RPMI7951 (cell line): Measurements from ENCODE around the gene LIPN. TPM values are rescaled to one million over a fixed set of nuclear protein-coding genes. Genes with fewer than 3 reads are reported as not detected.

ENCODE experiments used
- DNase-seq: peaks from one replicate; pipeline ENCODE4 v3.0.0-alpha.2; 2012; ENCODE audit warnings: low read depth
- total RNA-seq: library from RNA; depleted of rRNA; stranded (reverse); fragments of >200 nt; shearing (Covaris generic); gene quantifications from 2 replicates; pipeline ENCODE4 v1.2.3, GENCODE V29; 2014; rRNA removed

LIPN gene
- total RNA-seq, 1 experiment from 2014 or later: not detected

GRCh38 chr10:88827671-88828070 lies 67.9 kb downstream of the LIPN start:
- DNase-seq: no peak

GRCh38 chr10:88828310-88828709 lies 68.5 kb downstream of the LIPN start:
- DNase-seq: no peak

Other genes with a start within 250 kb of the LIPN start
- 15.7 and 20.8 TPM in 2 replicates for gene RNLS, start 176.7 kb upstream of the LIPN start, total RNA-seq
- under 0.01 and 0.12 TPM in 2 replicates for gene LIPJ, start 173.3 kb upstream of the LIPN start, total RNA-seq
- not detected in 2 replicates for gene LIPF, start 95.6 kb upstream of the LIPN start, total RNA-seq
- not detected in 2 replicates for gene LIPK, start 53.8 kb upstream of the LIPN start, total RNA-seq
- not detected in 2 replicates for gene LIPM, start 42.7 kb downstream of the LIPN start, total RNA-seq
- gene ANKRD22, start 91.8 kb downstream of the LIPN start, total RNA-seq: not detected in 2 replicates
- 38.7 and 41.3 TPM in 2 replicates for gene STAMBPL1, start 120.2 kb downstream of the LIPN start, total RNA-seq
- 29.9 and 50.3 TPM in 2 replicates for gene ACTA2, start 192.8 kb downstream of the LIPN start, total RNA-seq
- 17.7 and 24.9 TPM in 2 replicates for gene FAS, start 230.8 kb downstream of the LIPN start, total RNA-seq